ENCODE data around the gene CAMK1D. TPM values are rescaled to one million over a fixed set of nuclear protein-coding genes. Genes with fewer than 3 reads are reported as not detected.

Gene CAMK1D
- total RNA-seq, 3 donors from 2014 or later: 20.6 to 48.5 (median 32.8) TPM

DNA sequence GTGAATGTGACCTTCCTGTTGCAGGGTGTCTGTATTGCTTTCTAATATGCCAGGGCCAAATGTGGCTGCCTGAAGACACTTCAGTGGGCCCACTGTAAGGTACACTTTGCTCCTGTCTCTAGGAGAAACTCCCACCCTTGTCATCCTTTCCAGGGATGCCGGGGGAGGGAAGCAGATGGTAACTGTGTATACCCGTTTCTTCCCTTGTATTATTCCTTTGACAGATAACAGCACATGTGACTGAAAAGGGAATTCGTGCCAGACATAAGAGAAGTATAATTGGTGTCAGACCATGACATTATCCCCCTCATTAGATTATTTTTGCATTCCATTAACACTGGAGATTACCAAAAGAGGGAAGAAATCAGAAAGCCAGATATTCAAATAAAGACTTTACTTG, 317.7 kb downstream of the CAMK1D start:
- TF ChIP-seq, protein P1, sequence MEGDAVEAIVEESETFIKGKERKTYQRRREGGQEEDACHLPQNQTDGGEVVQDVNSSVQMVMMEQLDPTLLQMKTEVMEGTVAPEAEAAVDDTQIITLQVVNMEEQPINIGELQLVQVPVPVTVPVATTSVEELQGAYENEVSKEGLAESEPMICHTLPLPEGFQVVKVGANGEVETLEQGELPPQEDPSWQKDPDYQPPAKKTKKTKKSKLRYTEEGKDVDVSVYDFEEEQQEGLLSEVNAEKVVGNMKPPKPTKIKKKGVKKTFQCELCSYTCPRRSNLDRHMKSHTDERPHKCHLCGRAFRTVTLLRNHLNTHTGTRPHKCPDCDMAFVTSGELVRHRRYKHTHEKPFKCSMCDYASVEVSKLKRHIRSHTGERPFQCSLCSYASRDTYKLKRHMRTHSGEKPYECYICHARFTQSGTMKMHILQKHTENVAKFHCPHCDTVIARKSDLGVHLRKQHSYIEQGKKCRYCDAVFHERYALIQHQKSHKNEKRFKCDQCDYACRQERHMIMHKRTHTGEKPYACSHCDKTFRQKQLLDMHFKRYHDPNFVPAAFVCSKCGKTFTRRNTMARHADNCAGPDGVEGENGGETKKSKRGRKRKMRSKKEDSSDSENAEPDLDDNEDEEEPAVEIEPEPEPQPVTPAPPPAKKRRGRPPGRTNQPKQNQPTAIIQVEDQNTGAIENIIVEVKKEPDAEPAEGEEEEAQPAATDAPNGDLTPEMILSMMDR (IDR thresholded peaks at IDR 0.05): no peak
- DNase-seq (no peak), ATAC-seq (no peak)
- Histone ChIP-seq H3K4me1 (ENCODE audit: low read depth) (no peaks in the 10 kb centered on the region), H3K9me3 (no peaks in the 10 kb centered on the region), H3K36me3 (ENCODE audit: low read depth) (no peaks in the 10 kb centered on the region), H3K4me3 (no peak overlapping the region)
- intact Hi-C loops (cut with DNase I, micrococcal nuclease): no loop called here

DNA sequence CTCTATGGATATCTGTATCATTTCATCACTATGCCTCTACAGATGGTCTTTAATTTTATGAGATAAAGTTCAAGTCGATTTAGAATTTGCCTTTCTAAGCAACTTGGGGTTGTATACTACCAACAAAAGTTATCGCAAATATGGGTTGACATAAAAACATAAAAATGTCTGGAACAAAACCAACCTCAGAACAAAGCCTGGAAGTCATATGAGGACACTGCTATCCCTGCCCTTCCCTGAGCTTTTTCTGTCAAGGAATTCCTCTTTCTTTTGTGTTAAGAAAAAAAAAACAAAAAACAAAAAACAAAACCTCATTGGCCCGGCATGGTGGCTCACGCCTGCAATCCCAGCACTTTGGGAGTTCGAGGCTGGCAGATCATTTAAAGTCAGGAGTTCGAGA, 319.3 kb downstream of the CAMK1D start:
- ATAC-seq: no peak

DNA sequence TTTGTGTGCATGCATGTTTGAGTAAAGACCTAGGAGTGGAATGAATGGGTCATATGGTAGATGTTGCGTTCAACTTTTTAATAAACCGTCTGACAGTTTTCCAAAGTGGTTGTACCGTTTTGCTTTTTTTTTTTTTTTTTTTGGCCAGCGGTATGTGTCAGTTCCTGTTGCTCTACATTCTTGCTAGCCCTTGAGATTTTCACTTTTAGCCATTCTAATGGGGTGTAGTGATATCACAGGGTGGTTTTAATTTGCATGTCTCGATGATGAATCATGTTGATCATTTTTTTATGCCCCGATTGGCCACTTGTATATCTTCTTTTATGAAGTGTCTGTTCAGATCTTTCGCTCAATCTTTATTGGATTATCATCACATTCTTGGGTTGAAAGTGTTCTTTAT, 320.7 kb downstream of the CAMK1D start:
- Histone ChIP-seq H3K4me1 (ENCODE audit: low read depth) (no peaks in the 10 kb centered on the region), H3K9me3 (no peaks in the 10 kb centered on the region), H3K36me3 (ENCODE audit: low read depth) (no peaks in the 10 kb centered on the region), H3K4me3 (no peak overlapping the region)
- TF ChIP-seq, protein P1 (IDR thresholded peaks at IDR 0.05): no peak
- intact Hi-C loops (cut with DNase I, micrococcal nuclease): no loop called here
- DNase-seq: no peak
- no peak for ATAC-seq

More for the DNA sequence above, 319.3 kb downstream of the CAMK1D start:
- no peak for DNase-seq
- no peaks in the 10 kb centered on the region for H3K36me3 ChIP-seq (ENCODE audit: low read depth)
- intact Hi-C loops (cut with DNase I, micrococcal nuclease): no loop called here
- no peaks in the 10 kb centered on the region for H3K4me1 ChIP-seq (ENCODE audit: low read depth)
- H3K4me3 ChIP-seq: no peak overlapping the region
- no peaks in the 10 kb centered on the region for H3K9me3 ChIP-seq
- TF ChIP-seq, protein P1 (IDR thresholded peaks at IDR 0.05): no peak

- no peak for ATAC-seq
- Histone ChIP-seq H3K36me3 (ENCODE audit: low read depth) (no peaks in the 10 kb centered on the region), H3K4me1 (ENCODE audit: low read depth) (no peaks in the 10 kb centered on the region), H3K4me3 (no peak overlapping the region), H3K9me3 (no peaks in the 10 kb centered on the region)
- no peak for DNase-seq
- TF ChIP-seq, protein P1 (IDR thresholded peaks at IDR 0.05): no peak
- intact Hi-C loops (cut with DNase I, micrococcal nuclease): no loop called here
Measured at GRCh38 chr10:12675186-12675585, 325.8 kb downstream of the CAMK1D start.

GRCh38 chr10:12679636-12680035, 330.3 kb downstream of the CAMK1D start:
- Histone ChIP-seq H3K9me3 (no peaks in the 10 kb centered on the region), H3K4me3 (no peak overlapping the region), H3K36me3 (ENCODE audit: low read depth) (no peaks in the 10 kb centered on the region), H3K4me1 (ENCODE audit: low read depth) (no peaks in the 10 kb centered on the region)
- ATAC-seq: no peak
- TF ChIP-seq, protein P1 (IDR thresholded peaks at IDR 0.05): no peak
- no peak for DNase-seq
- intact Hi-C loops (cut with DNase I, micrococcal nuclease): no loop called here

GRCh38 chr10:12681252-12681651, 331.9 kb downstream of the CAMK1D start:
- intact Hi-C loops (cut with DNase I, micrococcal nuclease): no loop called here
- DNase-seq (no peak), ATAC-seq (no peak)

More at GRCh38 chr10:12681252-12681651, 331.9 kb downstream of the CAMK1D start:
- no peak overlapping the region for H3K4me3 ChIP-seq
- H3K36me3 ChIP-seq (ENCODE audit: low read depth): no peaks in the 10 kb centered on the region
- no peaks in the 10 kb centered on the region for H3K9me3 ChIP-seq
- no peaks in the 10 kb centered on the region for H3K4me1 ChIP-seq (ENCODE audit: low read depth)
- TF ChIP-seq, protein P1 (IDR thresholded peaks at IDR 0.05): no peak

Data from mucosa of descending colon (tissue), 3 donors.